SH-SY5Y (cell line): ENCODE measurements around the gene MRC2.

ENCODE experiments used
- GATA2 ChIP-seq: IDR thresholded peaks from 2 replicates; pipeline ENCODE4 v1.6.1; 2011; ENCODE audit warnings: mild to moderate bottlenecking, low read depth, low read length
- GATA3 ChIP-seq: IDR thresholded peaks from 2 replicates; pipeline ENCODE4 v1.6.1; 2011; ENCODE audit warnings: low read depth, mild to moderate bottlenecking, low read length, moderate library complexity

The MRC2 gene

GRCh38 chr17:62672957-62673356 lies 45.5 kb downstream of the MRC2 start:
- TF ChIP-seq GATA2 (no peak), GATA3 (no peak)

- no peak for TF ChIP-seq GATA2
These were observed 46.3 kb downstream of the MRC2 start for GRCh38 chr17:62673614-62674362.

- TF ChIP-seq GATA2 (no peak), GATA3 (no peak)
These were observed 46.9 kb downstream of the MRC2 start for GRCh38 chr17:62674363-62674739.

GRCh38 chr17:62674841-62675240 lies 47.4 kb downstream of the MRC2 start:
- TF ChIP-seq GATA3 (no peak), GATA2 (no peak)

GRCh38 chr17:62675260-62675659 lies 47.8 kb downstream of the MRC2 start:
- TF ChIP-seq GATA2 (no peak), GATA3 (no peak)

GRCh38 chr17:62675701-62676100 lies 48.2 kb downstream of the MRC2 start:
- no peak for TF ChIP-seq GATA3
- TF ChIP-seq GATA2 = no peak

GRCh38 chr17:62676231-62676943 lies 48.9 kb downstream of the MRC2 start:
- TF ChIP-seq GATA2 (no peak), GATA3 (no peak)

- no peak for TF ChIP-seq GATA3
These were observed 49.6 kb downstream of the MRC2 start for GRCh38 chr17:62676952-62677596.

GRCh38 chr17:62678214-62678919 lies 50.9 kb downstream of the MRC2 start:
- no peak for TF ChIP-seq GATA3
- no peak for TF ChIP-seq GATA2

- TF ChIP-seq GATA3 (no peak), GATA2 (no peak)
These were observed 52.5 kb downstream of the MRC2 start for GRCh38 chr17:62679866-62680377.

- TF ChIP-seq GATA3 (no peak), GATA2 (no peak)
These were observed 53.1 kb downstream of the MRC2 start for GRCh38 chr17:62680541-62681052.

- no peak for TF ChIP-seq GATA2
- no peak for TF ChIP-seq GATA3
These were observed 53.8 kb downstream of the MRC2 start for GRCh38 chr17:62681061-62681938.

GRCh38 chr17:62681939-62682381 lies 54.5 kb downstream of the MRC2 start:
- TF ChIP-seq GATA3 (no peak), GATA2 (no peak)
